ENCODE results near the gene RAMP1.

RAMP1 gene

GRCh38 chr2:237882510-237883481 is 23.4 kb downstream of the RAMP1 start:
- no peaks in the 10 kb centered on the region for H4K20me1 ChIP-seq
- no peak overlapping the region for H3K4me2 ChIP-seq
- H3K36me3 ChIP-seq: no peaks in the 10 kb centered on the region
- H3K9ac ChIP-seq: no peak overlapping the region
- H3K4me1 ChIP-seq: no peaks in the 10 kb centered on the region
- no peak overlapping the region for H3K4me3 ChIP-seq
- no peaks in the 10 kb centered on the region for H3K9me3 ChIP-seq
- no peak for TF ChIP-seq Cebpa-rat (IDR thresholded peaks at IDR 0.05)
- no peak overlapping the region for H3K27ac ChIP-seq
- H3K27me3 ChIP-seq: no peaks in the 10 kb centered on the region

GRCh38 chr2:237883951-237884446 is 24.6 kb downstream of the RAMP1 start:
- TF ChIP-seq Cebpa-rat (IDR thresholded peaks at IDR 0.05): no peak
- no peak overlapping the region for H3K9ac ChIP-seq
- H3K27ac ChIP-seq: no peak overlapping the region

GRCh38 chr2:237884681-237885080 is 25.3 kb downstream of the RAMP1 start:
- Histone ChIP-seq H3K4me2 (no peak overlapping the region), H4K20me1 (no peaks in the 10 kb centered on the region), H3K4me1 (no peaks in the 10 kb centered on the region), H3K4me3 (no peak overlapping the region), H3K36me3 (no peaks in the 10 kb centered on the region), H3K9ac (no peak overlapping the region), H3K27ac (no peak overlapping the region), H3K9me3 (no peaks in the 10 kb centered on the region), H3K27me3 (no peaks in the 10 kb centered on the region)
- no peak for TF ChIP-seq Cebpa-rat (IDR thresholded peaks at IDR 0.05)

More at GRCh38 chr2:237883951-237884446, 24.6 kb downstream of the RAMP1 start:
- Histone ChIP-seq H3K4me2 (no peak overlapping the region), H3K36me3 (no peaks in the 10 kb centered on the region), H3K9me3 (no peaks in the 10 kb centered on the region), H3K4me1 (no peaks in the 10 kb centered on the region), H3K27me3 (no peaks in the 10 kb centered on the region), H4K20me1 (no peaks in the 10 kb centered on the region), H3K4me3 (no peak overlapping the region)

GRCh38 chr2:237885111-237885930 is 25.9 kb downstream of the RAMP1 start:
- H3K27ac ChIP-seq: no peak overlapping the region
- H3K4me2 ChIP-seq: no peak overlapping the region
- no peaks in the 10 kb centered on the region for H3K36me3 ChIP-seq

GRCh38 chr2:237885931-237886684 is 26.7 kb downstream of the RAMP1 start:
- no peaks in the 10 kb centered on the region for H3K36me3 ChIP-seq
- H3K4me1 ChIP-seq: no peaks in the 10 kb centered on the region
- H3K9ac ChIP-seq: no peak overlapping the region
- H4K20me1 ChIP-seq: no peaks in the 10 kb centered on the region
- TF ChIP-seq Cebpa-rat (IDR thresholded peaks at IDR 0.05): no peak
- H3K9me3 ChIP-seq: no peaks in the 10 kb centered on the region
- no peaks in the 10 kb centered on the region for H3K27me3 ChIP-seq
- H3K4me3 ChIP-seq: no peak overlapping the region
- no peak overlapping the region for H3K27ac ChIP-seq
- H3K4me2 ChIP-seq: no peak overlapping the region

More at GRCh38 chr2:237885111-237885930, 25.9 kb downstream of the RAMP1 start:
- H3K4me3 ChIP-seq: no peak overlapping the region
- no peaks in the 10 kb centered on the region for H3K27me3 ChIP-seq
- no peaks in the 10 kb centered on the region for H4K20me1 ChIP-seq
- no peaks in the 10 kb centered on the region for H3K4me1 ChIP-seq
- no peak overlapping the region for H3K9ac ChIP-seq
- TF ChIP-seq Cebpa-rat (IDR thresholded peaks at IDR 0.05): no peak
- H3K9me3 ChIP-seq: no peaks in the 10 kb centered on the region

- Histone ChIP-seq H3K4me1 (0 out of 2 replicates have a peak, but pooled peaks cover under 1% of the 10 kb centered on the region), H3K27me3 (no peaks in the 10 kb centered on the region), H3K4me2 (no peak overlapping the region), H4K20me1 (no peaks in the 10 kb centered on the region), H3K9me3 (no peaks in the 10 kb centered on the region), H3K27ac (no peak overlapping the region), H3K4me3 (no peak overlapping the region), H3K9ac (no peak overlapping the region), H3K36me3 (no peaks in the 10 kb centered on the region)
- no peak for TF ChIP-seq Cebpa-rat (IDR thresholded peaks at IDR 0.05)
Observed at GRCh38 chr2:237886685-237887481, 27.5 kb downstream of the RAMP1 start.

- Histone ChIP-seq H3K4me1 (peaks cover 15% of the 10 kb centered on the region), H3K9ac (no peak overlapping the region), H3K4me3 (no peak overlapping the region), H3K36me3 (no peaks in the 10 kb centered on the region), H3K9me3 (no peaks in the 10 kb centered on the region), H3K27ac (no peak overlapping the region), H3K27me3 (no peaks in the 10 kb centered on the region), H4K20me1 (no peaks in the 10 kb centered on the region), H3K4me2 (no peak overlapping the region)
- no peak for TF ChIP-seq Cebpa-rat (IDR thresholded peaks at IDR 0.05)
Observed at GRCh38 chr2:237888389-237888788, 29.0 kb downstream of the RAMP1 start.

GRCh38 chr2:237889016-237889415 is 29.6 kb downstream of the RAMP1 start:
- Histone ChIP-seq H4K20me1 (no peaks in the 10 kb centered on the region), H3K27ac (no peak overlapping the region), H3K27me3 (no peaks in the 10 kb centered on the region), H3K4me2 (no peak overlapping the region), H3K9ac (no peak overlapping the region), H3K4me1 (peaks cover 21% of the 10 kb centered on the region), H3K4me3 (no peak overlapping the region), H3K9me3 (no peaks in the 10 kb centered on the region), H3K36me3 (no peaks in the 10 kb centered on the region)
- TF ChIP-seq Cebpa-rat (IDR thresholded peaks at IDR 0.05): no peak
